HepG2 (cell line): Measurements from ENCODE around the gene NUDCD3. TPM values are rescaled to one million over a fixed set of nuclear protein-coding genes. Genes with fewer than 3 reads are reported as not detected.

Experiments
- CEBPB ChIP-seq: IDR thresholded peaks from 2 replicates; pipeline ENCODE4 v1.6.1; 2011; ENCODE audit warnings: low read depth, low read length, improper control_type of control experiment, borderline replicate concordance
- FOXO1 ChIP-seq: sonication (generic); formaldehyde crosslinking; IDR thresholded peaks from 2 replicates; pipeline ENCODE4 v1.4.0; 2020; ENCODE audit warnings: missing genetic modification reagents
- HDAC2 ChIP-seq: sonication (generic); formaldehyde crosslinking; IDR thresholded peaks from 2 replicates; pipeline ENCODE4 v1.4.0; 2020; ENCODE audit warnings: missing genetic modification reagents
- KLF11 ChIP-seq: IDR thresholded peaks from 2 replicates; pipeline ENCODE4 v1.6.1; 2016; ENCODE audit warnings: missing compliant biosample characterization
- MBD4 ChIP-seq: IDR thresholded peaks from 2 replicates; pipeline ENCODE4 v1.6.1; 2012; ENCODE audit warnings: low read length, inconsistent platforms, borderline replicate concordance
- NFE2L1 ChIP-seq: sonication (generic); formaldehyde crosslinking; IDR thresholded peaks from 2 replicates; pipeline ENCODE4 v1.4.0; 2020; ENCODE audit warnings: missing genetic modification reagents, mild to moderate bottlenecking, borderline replicate concordance
- NFE2L2 ChIP-seq: fragments of 150-350 bp; IDR thresholded peaks from 2 replicates; pipeline ENCODE4 v1.6.1; 2014; ENCODE audit warnings: low read length
- NPAS2 ChIP-seq: sonication (generic); formaldehyde crosslinking; IDR thresholded peaks from 2 replicates; pipeline ENCODE4 v1.8.0; 2022; ENCODE audit warnings: mild to moderate bottlenecking, missing genetic modification reagents, borderline replicate concordance
- NR2F2 ChIP-seq: IDR thresholded peaks from 2 replicates; pipeline ENCODE4 v1.6.1; 2012; ENCODE audit warnings: low read depth, inconsistent platforms, borderline replicate concordance
- SPEN ChIP-seq: sonication (generic); formaldehyde crosslinking; IDR thresholded peaks from 2 replicates; pipeline ENCODE4 v1.5.1; 2020; ENCODE audit warnings: low read depth, mild to moderate bottlenecking, missing genetic modification reagents
- THAP11 ChIP-seq: IDR thresholded peaks from 2 replicates; pipeline ENCODE4 v1.6.1; 2016; ENCODE audit warnings: missing biosample characterization, missing genetic modification reagents
- TOE1 ChIP-seq: sonication (generic); formaldehyde crosslinking; IDR thresholded peaks from 2 replicates; pipeline ENCODE4 v1.4.0; 2020; ENCODE audit warnings: mild to moderate bottlenecking, missing genetic modification reagents
- ZBTB20 ChIP-seq: sonication (generic); formaldehyde crosslinking; IDR thresholded peaks from 2 replicates; pipeline ENCODE4 v1.8.1; 2023; ENCODE audit warnings: missing genetic modification reagents, low read depth, mild to moderate bottlenecking, borderline replicate concordance
- ZNF274 ChIP-seq: sonication (generic); formaldehyde crosslinking; IDR thresholded peaks from 2 replicates; pipeline ENCODE4 v1.5.1; 2020; ENCODE audit warnings: mild to moderate bottlenecking, missing genetic modification reagents
- ZNF331 ChIP-seq: sonication (generic); formaldehyde crosslinking; IDR thresholded peaks from 2 replicates; pipeline ENCODE4 v1.4.0; 2020; ENCODE audit warnings: missing genetic modification reagents
- ZNF431 ChIP-seq: sonication (generic); formaldehyde crosslinking; IDR thresholded peaks from 2 replicates; pipeline ENCODE4 v1.9.0; 2022; ENCODE audit warnings: missing genetic modification reagents, low read depth, mild to moderate bottlenecking, borderline replicate concordance
- ZNF552 ChIP-seq: sonication (generic); formaldehyde crosslinking; IDR thresholded peaks from 2 replicates; pipeline ENCODE4 v1.9.0; 2022; ENCODE audit warnings: missing genetic modification reagents, mild to moderate bottlenecking, borderline replicate concordance
- ZNF577 ChIP-seq: sonication (generic); formaldehyde crosslinking; IDR thresholded peaks from 2 replicates; pipeline ENCODE4 v1.4.0; 2020; ENCODE audit warnings: mild to moderate bottlenecking, low read depth, missing genetic modification reagents, borderline replicate concordance
- ZNF616 ChIP-seq: sonication (generic); formaldehyde crosslinking; IDR thresholded peaks from 2 replicates; pipeline ENCODE4 v1.5.0; 2020; ENCODE audit warnings: low read depth, mild to moderate bottlenecking, missing genetic modification reagents
- polyA plus RNA-seq, 8 experiments: library from polyadenylated mRNA; depleted of rRNA in 3 of 8; stranded (reverse) in 7 of 8; unstranded in 1 of 8; fragments of >200 nt; fragmentation: Illumina TruSeq in 4 of 8; extraction: Trizol in 4 of 8; gene quantifications; 2 replicates each; pipeline versions ENCODE4 v1.2.1 to v1.2.3, GENCODE V29; 2011 to 2016; ENCODE audit warnings: low read depth in 4 of 8, missing spikeins in 1 of 8, mixed read lengths in 1 of 8; ENCODE audit not compliant: insufficient read depth in 1 of 8
- total RNA-seq, 5 experiments: library from RNA; depleted of rRNA; stranded (reverse); fragments of >200 nt; fragmentation: Illumina TruSeq; extraction: Trizol; gene quantifications; 2 replicates each; pipeline ENCODE4 v1.2.3, GENCODE V29; 2016; ENCODE audit warnings: low read depth in 1 of 5
- TF ChIP-seq, protein P1 (sequence below): sonication (generic); formaldehyde crosslinking; conservative IDR thresholded peaks from 2 replicates; pipeline ENCODE4 v1.8.0; 2022; ENCODE audit warnings: mild to moderate bottlenecking, moderate library complexity, missing genetic modification reagents
- TF ChIP-seq, protein P2 (sequence below): sonication (generic); formaldehyde crosslinking; IDR thresholded peaks from 2 replicates; pipeline ENCODE4 v1.4.0; 2020; ENCODE audit warnings: mild to moderate bottlenecking, missing genetic modification reagents
- TF ChIP-seq, protein P3 (sequence below): IDR thresholded peaks from 2 replicates; pipeline ENCODE4 v1.6.1; 2016; ENCODE audit warnings: low read depth
- TF ChIP-seq, protein P4 (sequence below): sonication (generic); formaldehyde crosslinking; IDR thresholded peaks from 2 replicates; pipeline ENCODE4 v1.5.1; 2020; ENCODE audit warnings: missing genetic modification reagents, mild to moderate bottlenecking, borderline replicate concordance
- TF ChIP-seq, protein P5 (sequence below): IDR thresholded peaks from 2 replicates; pipeline ENCODE4 v1.6.1; 2016; ENCODE audit warnings: missing genetic modification reagents, missing compliant biosample characterization

The NUDCD3 gene
- total and polyA plus RNA-seq, 2 of the 13 experiments (the other 11 are each of a cell fraction or from before 2014, with no cell fraction given), result 20.8 to 49.9 TPM

DNA sequence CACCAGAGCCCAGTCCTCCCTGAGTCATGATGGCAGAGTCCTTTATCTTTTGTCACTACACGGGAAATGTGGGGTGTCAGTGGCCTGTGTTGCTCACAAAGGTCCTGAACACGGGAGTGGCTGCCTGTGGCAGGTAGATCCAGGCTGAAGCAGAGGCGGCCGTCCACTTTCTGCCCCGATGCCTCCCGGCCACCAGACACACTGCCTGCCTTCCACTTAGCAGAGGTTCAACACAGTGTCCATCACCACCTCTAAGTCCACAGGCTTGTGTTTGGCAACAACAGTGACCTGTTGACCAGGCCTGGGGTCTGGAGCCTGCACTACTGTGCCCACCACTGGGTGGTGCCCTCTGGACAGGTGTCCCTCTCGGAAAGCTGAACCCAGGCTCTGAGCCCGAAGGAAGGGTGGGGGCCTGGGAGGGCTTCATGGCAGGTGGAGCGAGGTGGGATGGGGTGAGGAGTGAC, 115.2 kb downstream of the NUDCD3 start (continued):
- TF ChIP-seq, protein P1, sequence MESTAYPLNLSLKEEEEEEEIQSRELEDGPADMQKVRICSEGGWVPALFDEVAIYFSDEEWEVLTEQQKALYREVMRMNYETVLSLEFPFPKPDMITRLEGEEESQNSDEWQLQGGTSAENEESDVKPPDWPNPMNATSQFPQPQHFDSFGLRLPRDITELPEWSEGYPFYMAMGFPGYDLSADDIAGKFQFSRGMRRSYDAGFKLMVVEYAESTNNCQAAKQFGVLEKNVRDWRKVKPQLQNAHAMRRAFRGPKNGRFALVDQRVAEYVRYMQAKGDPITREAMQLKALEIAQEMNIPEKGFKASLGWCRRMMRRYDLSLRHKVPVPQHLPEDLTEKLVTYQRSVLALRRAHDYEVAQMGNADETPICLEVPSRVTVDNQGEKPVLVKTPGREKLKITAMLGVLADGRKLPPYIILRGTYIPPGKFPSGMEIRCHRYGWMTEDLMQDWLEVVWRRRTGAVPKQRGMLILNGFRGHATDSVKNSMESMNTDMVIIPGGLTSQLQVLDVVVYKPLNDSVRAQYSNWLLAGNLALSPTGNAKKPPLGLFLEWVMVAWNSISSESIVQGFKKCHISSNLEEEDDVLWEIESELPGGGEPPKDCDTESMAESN, result no peak
- TF ChIP-seq ZNF431 (CRISPR knock-in tag) (no peak), ZNF577 (no peak), ZNF331 (no peak), ZNF274 (CRISPR knock-in tag) (peak; percentile 54; the same call in 1 of the 2 replicates), THAP11 (CRISPR knock-in tag) (no peak), HDAC2 (CRISPR knock-in tag) (no peak), NFE2L1 (CRISPR knock-in tag) (no peak), SPEN (CRISPR knock-in tag) (peak; percentile 36; the same call in 1 of the 2 replicates), ZNF616 (CRISPR knock-in tag) (no peak), FOXO1 (CRISPR knock-in tag) (peak; percentile 59; the same call in 1 of the 2 replicates), ZNF552 (CRISPR knock-in tag) (no peak), NFE2L2 (no peak), NR2F2 (peak; percentile 10; the same call in 1 of the 2 replicates), NPAS2 (no peak), TOE1 (no peak), CEBPB (peak; percentile 34; the same call in 1 of the 2 replicates), ZBTB20 (CRISPR knock-in tag) (no peak), KLF11 (no peak), MBD4 (no peak)
- TF ChIP-seq, protein P2, sequence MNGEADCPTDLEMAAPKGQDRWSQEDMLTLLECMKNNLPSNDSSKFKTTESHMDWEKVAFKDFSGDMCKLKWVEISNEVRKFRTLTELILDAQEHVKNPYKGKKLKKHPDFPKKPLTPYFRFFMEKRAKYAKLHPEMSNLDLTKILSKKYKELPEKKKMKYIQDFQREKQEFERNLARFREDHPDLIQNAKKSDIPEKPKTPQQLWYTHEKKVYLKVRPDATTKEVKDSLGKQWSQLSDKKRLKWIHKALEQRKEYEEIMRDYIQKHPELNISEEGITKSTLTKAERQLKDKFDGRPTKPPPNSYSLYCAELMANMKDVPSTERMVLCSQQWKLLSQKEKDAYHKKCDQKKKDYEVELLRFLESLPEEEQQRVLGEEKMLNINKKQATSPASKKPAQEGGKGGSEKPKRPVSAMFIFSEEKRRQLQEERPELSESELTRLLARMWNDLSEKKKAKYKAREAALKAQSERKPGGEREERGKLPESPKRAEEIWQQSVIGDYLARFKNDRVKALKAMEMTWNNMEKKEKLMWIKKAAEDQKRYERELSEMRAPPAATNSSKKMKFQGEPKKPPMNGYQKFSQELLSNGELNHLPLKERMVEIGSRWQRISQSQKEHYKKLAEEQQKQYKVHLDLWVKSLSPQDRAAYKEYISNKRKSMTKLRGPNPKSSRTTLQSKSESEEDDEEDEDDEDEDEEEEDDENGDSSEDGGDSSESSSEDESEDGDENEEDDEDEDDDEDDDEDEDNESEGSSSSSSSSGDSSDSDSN, result 0 out of 2 replicates have a peak, but pooled peaks have one; percentile 20
- TF ChIP-seq, protein P3, sequence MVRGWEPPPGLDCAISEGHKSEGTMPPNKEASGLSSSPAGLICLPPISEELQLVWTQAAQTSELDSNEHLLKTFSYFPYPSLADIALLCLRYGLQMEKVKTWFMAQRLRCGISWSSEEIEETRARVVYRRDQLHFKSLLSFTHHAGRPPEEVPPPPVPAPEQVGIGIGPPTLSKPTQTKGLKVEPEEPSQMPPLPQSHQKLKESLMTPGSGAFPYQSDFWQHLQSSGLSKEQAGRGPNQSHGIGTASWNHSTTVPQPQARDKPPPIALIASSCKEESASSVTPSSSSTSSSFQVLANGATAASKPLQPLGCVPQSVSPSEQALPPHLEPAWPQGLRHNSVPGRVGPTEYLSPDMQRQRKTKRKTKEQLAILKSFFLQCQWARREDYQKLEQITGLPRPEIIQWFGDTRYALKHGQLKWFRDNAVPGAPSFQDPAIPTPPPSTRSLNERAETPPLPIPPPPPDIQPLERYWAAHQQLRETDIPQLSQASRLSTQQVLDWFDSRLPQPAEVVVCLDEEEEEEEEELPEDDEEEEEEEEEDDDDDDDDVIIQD (CRISPR knock-in tag), result no peak
- TF ChIP-seq, protein P4, sequence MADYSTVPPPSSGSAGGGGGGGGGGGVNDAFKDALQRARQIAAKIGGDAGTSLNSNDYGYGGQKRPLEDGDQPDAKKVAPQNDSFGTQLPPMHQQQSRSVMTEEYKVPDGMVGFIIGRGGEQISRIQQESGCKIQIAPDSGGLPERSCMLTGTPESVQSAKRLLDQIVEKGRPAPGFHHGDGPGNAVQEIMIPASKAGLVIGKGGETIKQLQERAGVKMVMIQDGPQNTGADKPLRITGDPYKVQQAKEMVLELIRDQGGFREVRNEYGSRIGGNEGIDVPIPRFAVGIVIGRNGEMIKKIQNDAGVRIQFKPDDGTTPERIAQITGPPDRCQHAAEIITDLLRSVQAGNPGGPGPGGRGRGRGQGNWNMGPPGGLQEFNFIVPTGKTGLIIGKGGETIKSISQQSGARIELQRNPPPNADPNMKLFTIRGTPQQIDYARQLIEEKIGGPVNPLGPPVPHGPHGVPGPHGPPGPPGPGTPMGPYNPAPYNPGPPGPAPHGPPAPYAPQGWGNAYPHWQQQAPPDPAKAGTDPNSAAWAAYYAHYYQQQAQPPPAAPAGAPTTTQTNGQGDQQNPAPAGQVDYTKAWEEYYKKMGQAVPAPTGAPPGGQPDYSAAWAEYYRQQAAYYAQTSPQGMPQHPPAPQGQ, result no peak
- TF ChIP-seq, protein P5, sequence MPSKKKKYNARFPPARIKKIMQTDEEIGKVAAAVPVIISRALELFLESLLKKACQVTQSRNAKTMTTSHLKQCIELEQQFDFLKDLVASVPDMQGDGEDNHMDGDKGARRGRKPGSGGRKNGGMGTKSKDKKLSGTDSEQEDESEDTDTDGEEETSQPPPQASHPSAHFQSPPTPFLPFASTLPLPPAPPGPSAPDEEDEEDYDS (CRISPR knock-in tag), result no peak
